WERI-Rb-1 (cell line): ENCODE measurements around the gene NME9.

Source experiments
- DNase-seq: peaks from one replicate; pipeline ENCODE4 v3.0.0-alpha.2; 2020
- H3K27ac ChIP-seq: fragments of 250-450 bp; sonication (Bioruptor Pico); 2 replicates; pipeline ENCODE4 v1.5.1; 2020; ENCODE audit warnings: mild to moderate bottlenecking, moderate library complexity
- H3K27me3 ChIP-seq: fragments of 250-450 bp; sonication (Bioruptor Pico); 2 replicates; pipeline ENCODE4 v1.5.1; 2021; ENCODE audit warnings: mild to moderate bottlenecking, low read depth, moderate library complexity; ENCODE audit not compliant: insufficient read depth, severe bottlenecking
- H3K36me3 ChIP-seq: fragments of 250-450 bp; sonication (Bioruptor Pico); 2 replicates; pipeline ENCODE4 v1.5.1; 2020; ENCODE audit warnings: mild to moderate bottlenecking, moderate library complexity
- H3K4me3 ChIP-seq: 2 replicates; pipeline ENCODE4 v1.5.1; 2011; ENCODE audit warnings: low read depth, mild to moderate bottlenecking, control low read depth, low read length
- H3K9me3 ChIP-seq: fragments of 250-450 bp; sonication (Bioruptor Pico); 2 replicates; pipeline ENCODE4 v1.5.1; 2021; ENCODE audit warnings: mild to moderate bottlenecking, moderate library complexity; ENCODE audit not compliant: severe bottlenecking
- CTCF ChIP-seq: IDR thresholded peaks from 2 replicates; pipeline ENCODE4 v1.5.1; 2011; ENCODE audit warnings: low read depth, mild to moderate bottlenecking, control low read depth, inconsistent platforms, low read length

Gene NME9

GRCh38 chr3:138375447-138375846 lies 45.8 kb upstream of the NME9 start:
- no peak overlapping the region for H3K27ac ChIP-seq
- no peak overlapping the region for H3K4me3 ChIP-seq
- H3K36me3 ChIP-seq = no peaks in the 10 kb centered on the region
- no peak for TF ChIP-seq CTCF
- H3K9me3 ChIP-seq = no peaks in the 10 kb centered on the region
- no peaks in the 10 kb centered on the region for H3K27me3 ChIP-seq
- DNase-seq = no peak

GRCh38 chr3:138374573-138375134 lies 45.0 kb upstream of the NME9 start:
- H3K27ac ChIP-seq = no peak overlapping the region
- no peak for TF ChIP-seq CTCF
- no peaks in the 10 kb centered on the region for H3K27me3 ChIP-seq
- H3K36me3 ChIP-seq = no peaks in the 10 kb centered on the region
- no peak overlapping the region for H3K4me3 ChIP-seq
- DNase-seq = no peak
- H3K9me3 ChIP-seq = no peaks in the 10 kb centered on the region

- TF ChIP-seq CTCF = no peak
- Histone ChIP-seq H3K4me3 (no peak overlapping the region), H3K27me3 (no peaks in the 10 kb centered on the region), H3K36me3 (no peaks in the 10 kb centered on the region), H3K27ac (no peak overlapping the region), H3K9me3 (no peaks in the 10 kb centered on the region)
- DNase-seq = no peak
Observed at GRCh38 chr3:138373736-138374094, 44.1 kb upstream of the NME9 start.

GRCh38 chr3:138373087-138373735 lies 43.6 kb upstream of the NME9 start:
- no peaks in the 10 kb centered on the region for H3K36me3 ChIP-seq
- TF ChIP-seq CTCF = no peak
- no peaks in the 10 kb centered on the region for H3K9me3 ChIP-seq
- H3K27me3 ChIP-seq = no peaks in the 10 kb centered on the region
- DNase-seq = no peak
- no peak overlapping the region for H3K27ac ChIP-seq
- H3K4me3 ChIP-seq = no peak overlapping the region

- Histone ChIP-seq H3K27me3 (no peaks in the 10 kb centered on the region), H3K27ac (no peak overlapping the region), H3K36me3 (no peaks in the 10 kb centered on the region), H3K9me3 (no peaks in the 10 kb centered on the region), H3K4me3 (no peak overlapping the region)
- TF ChIP-seq CTCF = no peak
- DNase-seq = no peak
Observed at GRCh38 chr3:138371070-138371965, 41.7 kb upstream of the NME9 start.
